ENCODE measurements around the gene KCNAB2.

Gene KCNAB2

DNA sequence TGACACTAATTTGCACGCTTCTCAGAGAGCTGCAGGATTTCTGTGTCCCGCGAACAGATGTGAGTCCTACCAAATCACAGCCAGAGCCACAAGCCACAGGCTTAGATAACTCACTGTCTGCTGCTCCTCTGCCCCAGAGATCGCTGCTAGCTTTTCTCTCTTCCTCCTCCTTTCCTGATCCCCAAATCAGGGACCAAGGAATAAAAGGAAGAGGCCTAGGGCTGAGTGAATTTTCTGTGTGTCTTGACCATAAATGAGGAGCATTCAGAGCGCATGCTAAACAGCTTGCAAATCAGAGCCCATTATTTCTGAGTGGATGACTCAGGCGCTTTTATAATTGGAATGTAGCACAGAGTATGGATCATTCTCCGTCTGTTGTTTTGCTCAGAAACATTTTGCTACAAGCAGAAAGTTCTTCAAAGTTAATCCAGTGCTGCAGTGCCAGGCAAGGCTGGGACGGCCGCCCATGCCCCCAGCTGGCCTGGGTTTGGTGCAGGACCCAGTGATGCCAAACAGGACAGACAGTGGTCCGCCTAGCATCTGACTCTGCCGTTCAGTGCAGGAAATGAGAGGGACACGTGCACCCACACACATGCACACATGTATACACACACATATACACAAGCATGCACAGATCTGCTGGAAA is 38.2 kb downstream of the KCNAB2 start:
- DNase-seq, result peak; percentile 47

GRCh38 chr1:6084781-6085495 is 39.2 kb downstream of the KCNAB2 start:
- DNase-seq, result no peak

DNA sequence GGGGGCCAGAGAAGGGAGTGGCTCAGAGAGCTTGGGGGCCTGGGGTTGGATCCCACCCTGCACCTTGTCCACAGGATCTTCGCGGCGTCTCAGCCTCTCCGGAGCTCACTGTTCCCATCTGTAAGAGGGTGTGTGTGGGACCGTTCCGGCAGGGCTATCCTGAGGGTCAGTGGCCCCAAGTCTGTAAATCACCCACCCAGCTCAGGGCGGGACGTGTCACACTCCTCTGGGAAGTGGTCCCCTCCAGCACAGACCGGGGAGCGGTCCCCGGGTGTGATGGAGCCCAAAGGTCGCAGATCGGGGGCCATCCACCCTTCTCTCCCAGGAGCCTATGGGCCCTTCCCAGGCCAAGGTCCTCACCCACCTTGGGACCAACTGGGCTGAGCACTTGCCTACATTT is 40.0 kb downstream of the KCNAB2 start:
- DNase-seq, result no peak

DNA sequence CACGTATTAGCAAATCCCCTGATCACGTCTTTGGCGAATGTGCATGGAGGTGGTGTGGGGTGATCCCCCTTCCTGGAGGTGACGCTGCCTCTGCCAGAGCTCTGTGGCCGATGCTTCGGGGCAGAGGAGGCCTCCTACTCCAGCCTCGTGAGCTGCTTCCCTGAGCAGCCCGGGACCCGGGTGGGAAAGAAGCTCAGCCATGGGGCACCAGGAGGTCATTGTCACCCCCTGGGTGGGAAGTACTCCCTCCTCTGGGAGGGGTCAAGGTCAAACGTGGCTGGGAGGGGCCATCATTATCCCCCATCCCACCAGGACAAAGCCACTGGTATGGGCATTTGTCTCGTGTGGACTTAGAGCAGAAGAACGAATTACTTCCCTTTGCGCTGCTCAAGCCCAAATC is 40.7 kb downstream of the KCNAB2 start:
- DNase-seq, result no peak

DNA sequence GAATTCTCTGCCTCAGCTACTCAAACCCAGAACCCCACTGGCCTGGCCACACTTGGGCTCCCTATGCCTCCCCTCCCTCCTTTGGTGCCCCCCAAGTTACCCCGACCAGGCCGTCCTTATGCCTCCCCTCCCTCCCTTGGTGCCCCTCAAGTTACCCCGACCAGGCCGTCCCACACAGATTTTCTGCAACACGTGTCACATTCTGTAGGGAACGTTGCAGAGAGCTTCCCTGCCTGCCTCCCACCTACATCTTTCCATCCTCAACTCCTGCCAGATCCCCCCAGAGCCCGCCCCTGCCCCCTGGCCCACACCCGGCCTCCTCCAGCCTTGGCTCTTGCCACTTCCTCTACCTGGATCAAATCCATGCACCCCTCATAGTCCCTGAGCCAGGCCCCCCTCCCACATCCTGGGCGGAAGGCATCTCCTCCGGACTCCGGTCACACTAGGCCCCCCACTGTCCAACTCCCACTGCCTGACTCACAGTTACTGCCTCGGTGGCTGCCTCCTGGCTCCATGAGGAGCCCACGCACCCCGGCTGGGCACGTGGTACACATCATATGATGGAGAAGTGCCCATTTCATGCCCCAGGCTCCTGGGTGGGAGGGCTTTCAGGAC is 41.2 kb downstream of the KCNAB2 start:
- DNase-seq, result no peak

- DNase-seq, result no peak
These were observed 41.7 kb downstream of the KCNAB2 start for GRCh38 chr1:6087377-6087772.

DNA sequence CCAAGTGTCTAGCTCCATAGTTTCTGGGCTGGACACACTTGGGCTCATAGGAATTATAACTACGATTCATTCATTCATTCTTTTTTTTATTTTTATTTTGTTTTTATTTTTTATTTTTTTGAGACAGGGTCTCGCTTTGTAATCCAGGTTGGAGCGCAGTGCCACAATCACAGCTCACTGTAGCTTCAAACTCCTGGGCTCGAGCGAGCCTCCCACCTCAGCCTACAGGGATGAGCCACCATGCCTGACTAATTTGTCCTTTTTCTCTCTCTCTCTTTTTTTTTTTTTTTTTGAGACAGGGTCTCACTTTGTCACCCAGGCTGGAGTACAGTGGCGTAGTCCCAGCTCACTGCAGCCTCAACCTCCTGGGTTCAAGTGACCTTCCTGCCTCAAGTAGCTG is 42.3 kb downstream of the KCNAB2 start:
- no peak for DNase-seq

DNA sequence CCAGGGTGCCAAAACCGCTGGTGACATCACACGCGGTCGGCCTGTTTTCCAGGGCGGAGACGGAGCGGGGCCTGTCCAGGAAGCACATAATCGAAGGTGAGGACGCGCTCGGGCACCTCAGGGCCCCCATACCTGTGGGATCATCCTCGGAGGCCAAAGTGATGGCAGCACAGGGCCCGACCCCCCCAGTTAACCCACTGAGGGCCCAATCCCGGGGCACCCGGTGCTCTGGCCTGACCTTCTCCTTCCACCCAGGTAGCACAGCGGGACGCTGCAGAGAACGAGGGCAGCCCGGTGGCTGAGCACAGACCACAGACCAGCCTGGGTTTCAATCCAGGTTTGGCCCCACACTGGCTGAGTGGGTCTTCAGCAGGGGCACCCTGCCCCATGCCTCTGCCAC is 43.3 kb downstream of the KCNAB2 start:
- DNase-seq, result no peak

DNA sequence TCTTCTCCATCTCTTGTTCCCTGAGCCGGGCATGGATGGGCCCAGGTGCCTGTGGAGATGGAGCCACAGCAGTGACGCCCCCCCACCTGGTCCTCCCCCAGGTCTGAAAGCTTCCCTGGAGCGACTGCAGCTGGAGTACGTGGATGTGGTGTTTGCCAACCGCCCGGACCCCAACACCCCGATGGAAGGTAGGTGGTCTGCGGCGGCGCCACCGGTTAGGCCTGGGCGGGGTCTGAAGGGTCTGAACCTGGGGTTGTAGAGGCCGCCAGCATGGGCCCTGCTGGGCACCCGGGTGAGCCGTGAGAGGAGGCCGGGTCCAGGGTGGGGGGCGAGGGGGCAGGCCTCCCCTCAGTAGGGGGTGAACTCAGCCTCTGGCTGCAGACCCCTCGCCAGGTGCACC is 44.6 kb downstream of the KCNAB2 start:
- no peak for DNase-seq

- no peak for DNase-seq
These were observed 45.5 kb downstream of the KCNAB2 start for GRCh38 chr1:6090996-6091822.

DNA sequence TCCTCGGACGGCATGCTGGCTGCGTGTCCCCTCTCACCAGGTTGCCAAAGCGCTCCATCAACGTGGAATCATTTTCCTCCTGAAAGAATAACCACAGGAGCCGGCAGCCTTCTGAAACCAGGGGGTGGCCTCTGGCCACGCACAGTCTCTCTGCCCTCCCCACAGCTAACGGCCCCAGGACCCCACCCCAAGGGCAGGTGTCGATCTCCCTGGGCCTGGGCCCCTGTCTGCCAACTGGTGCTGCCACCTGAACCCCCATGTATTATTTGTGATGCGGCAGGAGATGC is 46.1 kb downstream of the KCNAB2 start:
- no peak for DNase-seq

DNA sequence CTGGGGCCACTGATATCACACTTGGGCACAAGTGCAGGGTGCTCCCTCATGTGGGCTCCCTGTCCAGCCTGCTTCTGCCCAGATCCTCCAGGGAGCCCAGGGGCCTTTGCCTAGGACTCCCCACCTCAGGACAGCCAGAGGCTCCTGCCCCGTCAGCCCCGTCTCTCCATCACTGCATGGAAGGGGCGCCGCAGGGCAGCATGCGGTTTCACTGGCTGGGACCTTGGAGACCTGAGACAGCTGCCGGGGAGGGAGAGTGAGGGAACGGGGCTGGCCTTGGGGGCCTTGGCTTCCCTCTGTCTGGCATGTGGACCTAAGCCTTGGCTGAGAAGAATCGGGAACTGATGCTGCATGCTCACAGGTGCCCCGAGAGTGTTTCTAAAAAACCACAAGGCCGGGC is 46.5 kb downstream of the KCNAB2 start:
- no peak for DNase-seq

- no peak for DNase-seq
These were observed 47.4 kb downstream of the KCNAB2 start for GRCh38 chr1:6093071-6093470.

GRCh38 chr1:6093611-6094010 is 47.9 kb downstream of the KCNAB2 start:
- DNase-seq, result no peak

GRCh38 chr1:6094246-6094645 is 48.6 kb downstream of the KCNAB2 start:
- DNase-seq, result no peak

- no peak for DNase-seq
These were observed 49.3 kb downstream of the KCNAB2 start for GRCh38 chr1:6094801-6095505.

- no peak for DNase-seq
These were observed 50.0 kb downstream of the KCNAB2 start for GRCh38 chr1:6095511-6096242.

GRCh38 chr1:6096243-6097116 is 50.8 kb downstream of the KCNAB2 start:
- no peak for DNase-seq

DNA sequence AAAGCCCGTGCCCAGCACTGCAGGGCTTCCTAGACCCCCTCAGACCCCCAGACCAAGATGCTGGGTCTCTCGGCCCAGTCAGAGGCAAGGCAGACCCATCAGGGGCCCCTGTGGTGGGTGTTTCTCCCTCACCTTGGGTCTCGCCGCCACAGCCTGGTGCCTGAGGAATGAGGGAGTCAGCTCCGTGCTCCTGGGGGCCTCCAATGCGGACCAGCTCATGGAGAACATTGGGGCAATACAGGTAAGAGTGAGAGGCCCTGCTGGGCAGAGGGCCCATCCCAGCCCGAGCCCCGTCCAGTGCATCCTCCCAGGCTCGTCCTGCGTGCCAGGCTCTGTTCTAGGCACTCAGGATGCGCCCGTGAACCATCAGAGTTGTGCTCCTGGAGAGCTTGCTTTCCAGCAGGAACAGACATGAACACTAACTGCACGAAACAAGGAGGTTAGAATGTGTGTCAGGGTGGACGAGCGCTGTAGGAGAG is 51.5 kb downstream of the KCNAB2 start:
- DNase-seq, result no peak

- no peak for DNase-seq
These were observed 52.1 kb downstream of the KCNAB2 start for GRCh38 chr1:6097824-6098223.

Measured in fibroblast of skin of abdomen (primary cell).